Measurements from ENCODE around the gene CFAP73. TPM values are rescaled to one million over a fixed set of nuclear protein-coding genes. Genes with fewer than 3 reads are reported as not detected.

CFAP73 gene
- total RNA-seq, 1 donor from 2014 or later = 0.34 TPM

DNA sequence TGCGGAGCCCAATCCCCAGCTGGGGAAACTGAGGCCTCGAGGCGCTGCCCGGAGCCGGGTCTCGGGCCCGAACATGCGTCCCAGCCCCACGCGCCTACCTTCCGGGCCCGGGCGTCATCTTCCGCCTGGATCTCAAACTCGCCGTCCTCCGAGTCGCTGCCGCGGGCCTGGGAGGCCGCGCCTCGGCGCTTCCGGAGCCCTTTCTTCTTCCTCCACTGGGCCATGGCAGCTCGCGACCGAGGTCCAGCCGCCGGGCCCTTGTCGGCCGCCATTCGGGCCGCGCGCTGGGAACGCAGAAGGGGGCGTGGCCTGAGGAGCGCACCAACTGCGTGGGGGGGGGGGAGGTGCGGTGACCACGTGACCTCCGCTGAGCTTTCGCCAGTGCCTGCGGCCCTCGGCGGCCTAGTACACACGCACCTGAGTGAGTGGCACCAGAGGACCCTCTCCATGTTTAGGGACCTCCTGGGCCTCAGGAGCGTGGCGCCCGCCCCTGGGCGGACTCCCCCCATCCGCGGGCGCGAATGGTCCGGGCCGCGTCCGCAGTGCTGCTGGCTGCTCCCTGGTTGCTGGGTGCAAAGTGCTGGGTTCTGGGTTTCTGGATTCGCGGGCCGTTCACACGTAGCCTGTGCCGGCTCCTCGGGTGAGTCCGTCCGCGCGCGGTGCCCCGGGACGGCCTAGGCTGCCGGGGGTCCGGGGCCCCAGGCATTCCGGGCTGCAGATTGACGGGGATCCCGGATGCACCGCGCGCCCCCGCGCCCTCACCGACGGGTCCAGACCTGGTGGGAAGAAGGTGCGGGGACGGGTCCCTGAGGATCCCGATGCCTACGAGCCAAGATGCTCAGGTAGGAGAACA is 35.9 kb downstream of the CFAP73 start, which contains the start of the genes DDX54 and RITA1:
Gene DDX54, minus strand, starts transcription at position 299 of the 853 bp plus-strand sequence. Its CDS starts 27 bp downstream, at position 272.
Gene RITA1, plus strand, starts transcription at position 542 of the 853 bp plus-strand sequence. CDS start 1,026 bp downstream, outside the sequence.
- intact Hi-C loops (cut with micrococcal nuclease) = loop anchor here (1.0 to 10.0 kb wide), 5 partner anchors 23 to 211 kb away; partner anchors contain the start of genes OAS2, PLBD2 and SLC8B1

DNA sequence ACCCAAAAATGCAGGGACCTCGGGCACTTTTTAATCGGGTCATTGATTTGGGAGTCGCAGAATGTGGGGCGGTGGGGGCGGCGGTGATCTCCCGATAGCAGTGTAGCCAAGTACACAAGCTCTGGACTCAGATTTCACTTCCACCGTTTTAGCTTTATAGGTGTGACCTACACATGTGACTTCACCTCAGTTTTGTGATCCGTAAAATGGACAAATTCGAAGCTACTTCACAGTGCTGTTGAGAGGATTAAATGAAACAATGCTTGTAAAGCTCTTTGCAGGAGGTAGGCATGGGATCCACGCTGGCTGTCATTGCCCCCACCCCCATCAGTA is 36.5 kb downstream of the CFAP73 start:
- intact Hi-C loops (cut with micrococcal nuclease) = loop anchor here (10.0 kb wide), 1 partner anchor 211 kb away; the partner anchor contains the start of gene OAS2

DNA sequence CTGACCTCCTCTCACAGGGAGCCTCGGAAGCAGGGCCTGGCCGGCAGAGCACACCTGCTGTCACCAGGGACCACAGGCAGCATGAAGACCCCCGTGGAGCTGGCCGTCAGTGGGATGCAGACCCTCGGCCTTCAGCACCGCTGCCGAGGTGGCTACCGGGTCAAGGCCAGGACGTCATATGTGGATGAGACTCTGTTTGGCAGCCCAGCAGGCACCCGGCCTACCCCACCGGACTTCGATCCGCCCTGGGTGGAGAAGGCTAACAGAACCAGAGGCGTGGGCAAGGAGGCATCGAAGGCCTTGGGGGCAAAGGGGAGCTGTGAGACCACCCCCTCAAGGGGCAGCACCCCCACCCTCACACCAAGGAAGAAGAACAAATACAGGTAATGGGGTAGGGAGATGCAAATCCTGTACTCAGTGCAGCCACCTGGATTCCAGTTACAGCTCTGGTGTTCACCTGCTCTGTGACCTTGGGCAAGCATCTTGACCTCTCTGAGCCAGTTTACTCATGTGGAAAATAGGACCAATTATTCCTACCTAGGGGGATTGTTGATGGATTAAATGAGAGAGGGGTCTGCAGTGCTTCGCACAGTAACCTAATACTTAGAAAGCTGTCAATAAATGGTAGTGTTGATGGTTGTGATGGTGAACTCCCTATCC is 37.3 kb downstream of the CFAP73 start:
- intact Hi-C loops (cut with micrococcal nuclease) = loop anchor here (10.0 kb wide), 1 partner anchor 212 kb away; the partner anchor contains the start of gene OAS2

DNA sequence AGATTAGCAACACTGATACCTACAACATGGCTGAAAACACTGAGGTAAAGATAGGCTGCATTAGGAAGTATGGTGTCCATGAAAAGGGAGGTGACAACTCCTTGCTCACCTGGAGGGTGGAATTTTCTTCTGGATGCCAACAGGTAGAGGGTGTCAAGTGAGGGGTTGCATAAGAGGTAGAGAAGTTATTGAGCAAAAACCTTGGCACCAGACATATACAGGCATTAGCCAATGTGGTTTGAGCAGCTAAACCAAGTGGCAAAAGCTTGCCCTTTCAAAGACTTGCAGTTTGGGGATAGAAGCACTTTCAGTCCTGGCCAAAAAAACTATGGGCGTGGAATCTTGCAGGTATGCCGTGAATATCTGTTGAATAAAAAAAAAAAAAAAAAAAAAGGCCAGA is 39.8 kb downstream of the CFAP73 start:
- intact Hi-C loops (cut with micrococcal nuclease) = loop anchor here (10.0 kb wide), 1 partner anchor 215 kb away; the partner anchor contains the start of gene OAS2

DNA sequence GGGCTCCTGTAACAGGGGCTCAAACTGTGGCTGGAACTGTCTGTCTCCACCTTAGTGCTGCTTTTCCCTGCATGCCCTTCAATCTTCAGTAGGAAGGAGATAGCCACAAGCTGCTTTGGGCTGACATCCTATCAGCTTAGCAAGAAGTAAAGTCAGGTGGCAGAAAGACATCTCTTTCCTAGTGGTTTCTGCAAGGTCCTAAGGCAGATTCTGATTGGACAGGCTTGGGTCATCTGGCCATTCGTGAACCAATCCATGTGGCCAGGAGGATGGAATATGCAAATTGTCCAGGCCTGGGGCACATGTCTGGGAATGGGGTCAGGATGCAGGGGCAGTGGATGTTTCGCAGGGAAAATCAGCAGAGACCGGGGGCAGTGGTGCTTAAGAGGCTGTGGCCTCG is 41.2 kb downstream of the CFAP73 start:
- intact Hi-C loops (cut with micrococcal nuclease) = no loop called here

DNA sequence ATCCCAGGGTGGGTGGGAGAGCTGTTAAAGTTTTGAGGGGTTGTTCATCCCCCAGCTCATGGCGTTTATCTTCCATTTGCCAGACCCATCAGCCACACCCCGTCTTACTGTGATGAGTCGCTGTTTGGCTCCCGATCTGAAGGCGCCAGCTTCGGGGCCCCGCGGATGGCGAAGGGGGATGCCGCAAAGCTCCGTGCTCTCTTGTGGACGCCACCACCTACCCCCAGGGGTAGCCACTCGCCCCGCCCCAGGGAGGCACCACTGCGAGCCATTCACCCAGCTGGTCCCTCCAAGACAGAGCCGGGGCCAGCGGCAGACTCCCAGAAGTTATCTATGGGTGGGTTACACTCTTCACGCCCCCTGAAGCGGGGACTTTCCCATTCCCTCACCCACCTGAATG is 41.7 kb downstream of the CFAP73 start:
- intact Hi-C loops (cut with micrococcal nuclease) = no loop called here

DNA sequence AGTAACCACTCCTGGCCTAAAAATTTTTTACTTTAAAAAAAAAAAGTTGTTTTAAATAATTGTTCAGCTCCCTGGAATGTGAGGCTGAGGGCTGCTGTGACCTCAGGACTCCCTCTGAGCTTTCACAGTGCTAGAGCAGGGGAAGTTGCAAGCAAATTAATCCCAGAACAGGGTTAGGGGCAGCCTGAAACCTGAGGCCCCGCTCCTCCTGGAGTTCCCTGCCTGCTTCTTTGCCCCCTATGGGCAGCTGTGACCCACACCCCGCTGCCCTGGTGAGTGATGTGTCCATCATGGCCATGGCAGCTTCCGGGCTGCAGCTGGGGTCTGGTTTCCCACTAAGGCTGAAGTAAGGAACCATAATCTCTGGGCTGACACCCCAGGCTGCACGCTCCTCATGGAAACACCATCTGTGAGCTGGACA is 45.5 kb downstream of the CFAP73 start:
- intact Hi-C loops (cut with micrococcal nuclease) = no loop called here

DNA sequence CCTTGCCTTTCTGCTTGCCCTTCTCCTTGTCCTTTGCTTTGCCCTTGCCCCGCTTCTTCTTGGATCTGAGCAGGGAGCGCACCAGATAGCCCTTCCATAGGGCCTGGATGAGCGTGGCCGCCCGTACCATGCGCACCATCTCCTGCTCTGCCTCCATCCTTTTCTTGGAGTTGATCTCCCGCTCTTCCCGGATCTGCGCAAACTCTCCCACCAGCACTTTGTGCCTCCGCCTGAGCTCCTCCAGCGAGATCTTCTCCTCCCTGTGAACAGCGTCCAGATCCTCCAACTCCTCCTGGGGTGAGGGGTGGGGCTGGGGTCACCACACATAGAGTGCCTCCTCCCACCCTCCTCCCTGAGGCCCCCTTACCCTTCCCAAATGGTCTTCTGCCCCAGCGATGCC is 46.1 kb downstream of the CFAP73 start:
- intact Hi-C loops (cut with micrococcal nuclease) = no loop called here

DNA sequence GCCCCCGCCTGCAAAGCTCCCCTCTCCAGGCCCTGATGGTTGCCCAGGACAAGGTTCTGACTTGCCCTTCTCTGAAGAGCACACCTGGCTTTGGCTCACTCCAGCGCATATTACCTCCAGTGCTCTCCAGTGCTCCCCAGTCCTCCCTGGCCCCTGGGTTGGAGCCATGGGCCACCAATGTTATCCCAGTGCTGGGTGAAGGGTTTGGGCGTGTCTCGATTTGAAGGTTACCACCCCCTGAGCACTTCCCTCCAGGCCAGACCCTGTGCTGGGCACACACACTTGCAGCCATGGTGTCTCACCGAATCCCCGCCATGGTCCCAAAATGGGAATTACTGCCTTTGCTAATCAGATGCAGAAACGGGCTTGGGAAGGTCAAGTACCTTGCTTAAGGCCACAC is 47.1 kb downstream of the CFAP73 start:
- intact Hi-C loops (cut with micrococcal nuclease) = no loop called here

DNA sequence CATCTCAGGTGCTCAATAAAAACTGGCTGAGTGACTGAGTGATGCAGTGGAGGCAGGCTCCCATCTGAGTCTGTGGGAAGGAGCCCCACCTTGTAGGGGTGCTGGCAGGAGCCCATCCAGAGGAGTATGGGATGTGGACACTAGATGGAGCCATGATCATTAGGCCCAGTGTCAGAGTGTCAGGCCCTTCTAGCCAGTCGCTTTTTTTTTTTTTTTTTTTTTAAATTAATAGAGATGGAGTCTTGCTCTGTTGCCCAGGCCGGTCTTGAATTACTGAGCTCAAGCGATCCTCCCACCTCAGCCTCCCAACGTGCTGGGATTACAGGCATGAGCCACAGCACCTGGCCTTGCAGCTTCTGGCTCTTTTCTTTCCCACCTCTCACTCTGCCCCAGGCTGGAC is 47.5 kb downstream of the CFAP73 start:
- intact Hi-C loops (cut with micrococcal nuclease) = loop anchor here (1.0 kb wide), 1 partner anchor 228 kb away; no protein-coding TSS in a partner anchor

DNA sequence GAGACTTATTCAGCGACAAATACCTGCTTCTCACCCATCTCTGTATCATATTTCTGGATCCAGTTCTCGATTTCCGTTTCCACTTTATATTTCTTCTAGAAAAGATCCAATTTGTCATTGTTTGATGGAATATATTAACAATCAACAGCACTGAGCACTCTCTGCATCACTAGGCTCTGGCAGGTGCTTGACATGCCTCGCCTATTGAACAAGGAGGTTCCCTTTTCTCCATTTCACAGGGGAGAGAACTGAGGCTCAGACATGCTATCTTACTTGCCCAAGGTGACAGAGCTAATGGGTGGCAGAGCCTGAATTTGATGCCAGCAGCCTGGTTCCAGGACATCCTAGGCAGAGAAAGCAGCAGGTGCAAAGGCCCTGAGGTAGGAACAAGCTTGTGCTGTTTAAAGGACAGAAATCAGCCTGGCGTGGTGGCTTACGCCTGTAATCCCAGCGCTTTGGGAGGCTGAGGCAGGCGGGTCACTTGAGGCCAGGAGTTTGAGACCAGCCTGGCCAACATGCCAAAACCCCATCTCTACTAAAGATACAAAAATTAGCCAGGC is 48.1 kb downstream of the CFAP73 start:
- intact Hi-C loops (cut with micrococcal nuclease) = loop anchor here (1.0 kb wide), 1 partner anchor 228 kb away; no protein-coding TSS in a partner anchor

DNA sequence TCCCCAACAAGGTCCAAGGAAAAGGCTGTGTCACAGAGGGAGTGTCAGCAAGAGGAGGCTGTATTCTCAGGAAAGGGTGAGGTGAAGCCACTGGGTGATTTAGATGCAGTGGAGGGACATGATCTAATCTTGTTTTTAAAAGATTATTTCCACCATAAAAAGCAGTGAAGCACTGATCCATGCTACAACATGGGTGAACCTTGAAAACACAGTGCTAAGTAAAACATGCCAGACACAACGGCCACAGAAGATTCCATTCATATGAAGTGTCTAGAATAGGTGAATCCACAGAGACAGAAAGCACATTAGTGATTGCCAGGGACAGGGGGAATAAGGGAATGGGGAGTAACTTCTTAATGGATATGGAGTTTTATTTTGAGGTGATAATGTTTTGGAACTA is 48.8 kb downstream of the CFAP73 start:
- intact Hi-C loops (cut with micrococcal nuclease) = no loop called here

DNA sequence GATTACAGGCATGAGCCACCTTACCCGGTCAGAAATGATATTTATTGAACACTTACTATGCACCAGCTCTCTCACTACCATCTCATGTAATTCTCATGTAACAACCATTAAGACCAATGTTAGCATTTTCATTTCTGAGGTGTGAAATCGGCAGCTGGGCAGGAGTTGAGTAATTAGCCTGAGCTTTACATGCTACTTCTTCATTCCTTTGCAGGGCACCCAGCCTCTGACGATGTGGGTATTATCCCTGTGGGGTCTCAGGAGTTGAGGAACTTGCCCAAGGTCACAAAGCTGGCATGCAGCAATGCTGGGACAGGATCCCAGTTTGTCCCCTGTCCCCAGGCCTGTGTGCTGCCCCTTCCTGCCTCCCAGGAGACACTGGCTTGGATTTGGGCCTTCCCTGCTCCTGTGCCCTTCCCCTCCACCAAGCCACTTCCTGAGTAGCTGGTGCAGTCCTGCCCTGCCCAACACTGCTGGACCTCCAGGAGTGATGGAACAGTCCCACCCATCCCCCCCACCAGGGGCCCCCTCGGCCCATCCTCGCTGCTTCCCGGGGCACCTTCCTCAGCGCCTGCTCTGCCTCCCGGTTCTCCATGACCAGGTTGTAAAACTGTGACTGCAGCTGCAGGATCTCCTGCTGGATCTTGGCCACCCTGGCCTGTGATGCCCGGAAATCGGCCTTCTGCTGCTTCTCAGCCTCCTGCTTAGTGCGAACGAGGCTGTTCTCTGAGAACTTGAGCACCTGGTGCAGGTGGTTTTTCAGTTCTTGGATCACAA is 50.7 kb downstream of the CFAP73 start:
- intact Hi-C loops (cut with micrococcal nuclease) = no loop called here

DNA sequence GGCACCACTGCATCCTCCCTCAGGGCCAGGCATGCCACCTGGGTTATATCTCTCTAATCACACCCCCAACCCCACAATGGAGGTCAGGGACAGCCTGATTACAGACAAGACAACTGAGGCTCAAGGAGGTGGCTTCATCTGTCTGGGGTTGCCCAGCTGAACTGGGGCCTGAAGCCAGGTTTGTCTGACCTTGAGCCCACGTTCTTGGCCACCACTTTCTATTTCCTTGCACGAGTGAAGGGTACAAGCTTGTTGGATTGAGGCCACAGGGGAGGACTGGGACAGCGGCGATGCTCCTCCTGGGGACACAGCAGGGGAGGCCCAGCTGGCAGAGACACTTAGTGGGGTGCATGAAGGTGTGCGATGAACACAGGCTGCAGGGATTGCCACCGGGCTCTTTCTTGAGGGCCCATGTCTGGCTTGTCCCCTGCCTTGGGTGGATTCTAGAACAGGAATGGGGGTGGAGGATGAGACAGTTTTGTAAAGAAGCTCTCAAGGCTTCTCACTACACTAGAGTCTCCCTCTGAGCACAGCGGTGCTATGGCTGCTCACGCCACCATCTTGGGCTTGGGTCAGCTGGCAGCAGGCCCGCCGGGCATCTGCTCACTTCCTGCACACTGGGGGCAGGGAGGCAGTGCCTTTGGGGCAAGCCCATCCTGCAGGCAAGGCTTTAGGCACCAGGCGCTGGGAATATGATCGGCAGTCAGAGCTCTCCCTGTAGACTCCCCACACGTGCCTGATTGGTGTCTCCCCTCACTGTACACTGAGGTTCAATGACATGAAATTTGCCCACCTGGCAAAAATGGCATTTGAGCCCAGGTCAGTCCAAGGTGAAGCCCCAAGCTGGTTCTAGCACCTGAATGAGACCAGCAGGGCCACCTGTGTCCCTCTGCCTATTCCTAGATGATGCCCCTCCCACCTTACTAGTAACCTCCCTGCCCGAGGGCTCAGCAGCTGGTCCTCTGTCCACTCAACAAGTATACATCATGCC is 52.0 kb downstream of the CFAP73 start:
- intact Hi-C loops (cut with micrococcal nuclease) = no loop called here

DNA sequence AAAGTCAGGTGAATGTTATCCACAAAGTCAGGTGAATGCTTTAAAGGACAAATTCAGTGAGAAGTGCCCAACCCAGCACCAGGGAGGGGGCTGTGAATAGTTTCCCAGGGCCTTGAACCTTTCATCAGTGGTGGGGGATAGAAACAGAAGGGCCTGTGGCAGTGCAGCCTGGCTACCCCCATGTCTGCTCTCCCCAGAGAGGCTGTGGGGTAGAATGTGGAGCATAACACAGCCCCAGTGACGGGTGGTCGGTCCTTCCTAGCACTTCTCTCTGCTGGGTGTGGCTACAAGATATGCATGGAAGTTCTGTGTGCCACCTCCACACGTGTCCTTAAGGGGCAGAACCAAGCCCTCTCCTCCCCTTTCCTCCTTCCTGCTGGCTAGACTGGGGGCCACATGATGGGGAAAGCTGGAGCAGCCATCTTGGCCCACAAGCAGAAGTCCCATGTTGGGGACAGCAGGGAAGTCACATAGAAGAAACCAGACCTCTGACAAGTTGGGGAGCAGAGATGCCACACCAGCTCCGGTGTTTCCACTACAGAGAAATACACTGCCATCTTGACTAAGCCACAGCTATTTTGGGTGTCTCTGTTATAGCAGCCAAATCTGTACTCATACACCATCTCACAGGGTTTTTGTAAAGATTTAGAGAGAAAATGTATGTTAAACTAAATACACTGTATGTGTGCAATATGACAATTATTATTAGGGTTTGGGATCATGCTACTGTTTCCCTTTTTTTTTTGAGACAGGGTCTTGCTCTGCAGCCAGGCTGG is 53.0 kb downstream of the CFAP73 start:
- intact Hi-C loops (cut with micrococcal nuclease) = no loop called here

DNA sequence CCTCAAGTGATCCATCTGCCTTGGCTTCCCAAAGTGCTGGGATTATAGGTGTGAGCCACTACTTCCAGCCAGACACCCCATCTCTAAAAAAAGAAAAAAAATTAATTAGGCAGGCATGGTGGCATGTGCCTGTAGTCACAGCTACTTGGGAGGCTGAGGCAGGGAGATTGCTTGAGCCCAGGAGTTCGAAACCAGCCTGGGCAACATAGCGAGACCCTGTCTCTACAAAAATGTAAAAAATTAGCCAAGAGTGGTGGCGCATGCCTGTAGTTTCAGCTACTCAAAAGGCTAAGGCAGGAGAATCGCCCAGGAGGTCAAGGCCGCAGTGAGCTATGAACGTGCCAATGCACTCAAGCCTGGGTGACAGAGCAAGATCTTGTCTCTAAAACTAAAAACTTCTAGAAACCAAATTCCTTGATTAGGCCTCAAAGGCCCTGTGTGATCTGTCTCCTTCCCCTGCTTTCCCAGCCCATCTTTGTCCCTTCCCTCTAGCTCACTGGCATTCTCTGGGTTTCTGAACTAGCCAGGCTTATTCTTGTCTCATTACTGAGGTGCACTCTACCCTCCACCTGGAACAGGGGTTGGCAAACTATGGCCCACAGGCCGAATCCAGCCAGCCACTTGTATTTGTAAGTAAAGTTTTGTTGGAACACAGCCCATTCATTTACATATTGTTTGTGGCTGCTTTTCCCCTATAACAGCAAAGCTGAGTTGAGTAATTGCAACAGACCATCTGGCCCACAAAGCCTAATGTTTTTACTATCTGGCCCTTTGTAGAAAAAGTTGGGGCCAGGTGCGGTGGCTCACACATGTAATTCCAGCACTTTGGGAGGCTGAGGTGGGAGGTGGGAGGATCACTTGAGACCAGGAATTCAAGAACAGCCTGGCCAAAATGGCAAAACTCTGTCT is 54.6 kb downstream of the CFAP73 start:
- intact Hi-C loops (cut with micrococcal nuclease) = no loop called here

DNA sequence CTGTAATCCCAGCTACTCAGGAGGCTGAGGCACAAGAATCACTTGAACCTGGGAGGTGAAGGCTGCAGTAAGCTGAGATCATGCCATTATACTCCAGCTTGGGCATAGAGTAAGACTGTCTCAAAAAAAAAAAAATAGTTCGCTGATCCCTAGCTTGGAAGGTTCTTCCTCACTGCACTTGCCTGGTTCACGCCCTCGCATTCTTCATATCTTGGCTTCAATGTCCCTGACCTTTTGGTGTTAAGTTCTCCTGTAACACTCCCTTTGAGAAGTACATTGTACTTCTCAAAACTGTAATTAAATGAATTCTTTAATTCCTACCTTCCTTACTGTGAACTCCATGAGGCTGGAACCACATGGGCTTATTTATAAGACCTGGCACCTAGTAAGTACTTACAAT is 55.3 kb downstream of the CFAP73 start:
- intact Hi-C loops (cut with micrococcal nuclease) = loop anchor here (5.0 kb wide), 3 partner anchors 57 to 152 kb away; partner anchors contain the start of gene PLBD2

DNA sequence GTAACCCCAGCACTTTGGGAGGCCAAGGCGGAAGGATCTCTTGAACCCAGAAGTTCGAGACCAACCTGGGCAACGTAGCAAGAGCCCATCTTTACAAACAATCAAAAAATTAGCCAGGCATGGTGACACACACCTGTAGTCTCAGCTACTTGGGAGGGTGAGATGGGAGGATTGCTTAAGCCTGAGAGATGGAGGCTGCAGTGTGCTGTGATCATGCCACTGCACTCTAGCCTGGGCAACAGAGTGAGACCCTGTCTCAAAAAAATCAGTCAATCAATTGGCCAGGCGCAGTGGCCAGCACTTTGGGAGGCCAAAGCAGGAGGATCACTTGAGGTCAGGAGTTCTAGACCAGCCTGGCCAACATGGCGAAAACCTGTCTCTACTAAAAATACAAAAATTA is 57.3 kb downstream of the CFAP73 start:
- intact Hi-C loops (cut with micrococcal nuclease) = loop anchor here (5.0 kb wide), 3 partner anchors 55 to 150 kb away; partner anchors contain the start of gene PLBD2
